Measurements from ENCODE around the gene DHCR7. TPM values are rescaled to one million over a fixed set of nuclear protein-coding genes. Genes with fewer than 3 reads are reported as not detected.
A peak's percentile ranks its signal among the peaks of the same experiment; 100 is the strongest.

Gene DHCR7, protein sequence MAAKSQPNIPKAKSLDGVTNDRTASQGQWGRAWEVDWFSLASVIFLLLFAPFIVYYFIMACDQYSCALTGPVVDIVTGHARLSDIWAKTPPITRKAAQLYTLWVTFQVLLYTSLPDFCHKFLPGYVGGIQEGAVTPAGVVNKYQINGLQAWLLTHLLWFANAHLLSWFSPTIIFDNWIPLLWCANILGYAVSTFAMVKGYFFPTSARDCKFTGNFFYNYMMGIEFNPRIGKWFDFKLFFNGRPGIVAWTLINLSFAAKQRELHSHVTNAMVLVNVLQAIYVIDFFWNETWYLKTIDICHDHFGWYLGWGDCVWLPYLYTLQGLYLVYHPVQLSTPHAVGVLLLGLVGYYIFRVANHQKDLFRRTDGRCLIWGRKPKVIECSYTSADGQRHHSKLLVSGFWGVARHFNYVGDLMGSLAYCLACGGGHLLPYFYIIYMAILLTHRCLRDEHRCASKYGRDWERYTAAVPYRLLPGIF
- polyA plus RNA-seq (2011; rRNA removed) (42.7 and 44.2 TPM in 2 replicates), polyA plus RNA-seq (2017; fragmentation: RNase III; extraction: RNeasy Plus Mini Kit Qiagen cat#74134 plus additional on column Dnase treatment) (47.2 to 82.2 TPM (median 75.8 TPM) in 3 replicates), polyA minus RNA-seq (2011; rRNA and poly(A)+ RNA removed) (56.9 and 64.4 TPM in 2 replicates)
- polyA plus RNA-seq (2012; cell fraction: cytosol; rRNA removed): 47.8 and 65.4 TPM in 2 replicates
- 102 and 119 TPM in 2 replicates for polyA plus RNA-seq (2012; cell fraction: nucleus; rRNA removed)

DNA sequence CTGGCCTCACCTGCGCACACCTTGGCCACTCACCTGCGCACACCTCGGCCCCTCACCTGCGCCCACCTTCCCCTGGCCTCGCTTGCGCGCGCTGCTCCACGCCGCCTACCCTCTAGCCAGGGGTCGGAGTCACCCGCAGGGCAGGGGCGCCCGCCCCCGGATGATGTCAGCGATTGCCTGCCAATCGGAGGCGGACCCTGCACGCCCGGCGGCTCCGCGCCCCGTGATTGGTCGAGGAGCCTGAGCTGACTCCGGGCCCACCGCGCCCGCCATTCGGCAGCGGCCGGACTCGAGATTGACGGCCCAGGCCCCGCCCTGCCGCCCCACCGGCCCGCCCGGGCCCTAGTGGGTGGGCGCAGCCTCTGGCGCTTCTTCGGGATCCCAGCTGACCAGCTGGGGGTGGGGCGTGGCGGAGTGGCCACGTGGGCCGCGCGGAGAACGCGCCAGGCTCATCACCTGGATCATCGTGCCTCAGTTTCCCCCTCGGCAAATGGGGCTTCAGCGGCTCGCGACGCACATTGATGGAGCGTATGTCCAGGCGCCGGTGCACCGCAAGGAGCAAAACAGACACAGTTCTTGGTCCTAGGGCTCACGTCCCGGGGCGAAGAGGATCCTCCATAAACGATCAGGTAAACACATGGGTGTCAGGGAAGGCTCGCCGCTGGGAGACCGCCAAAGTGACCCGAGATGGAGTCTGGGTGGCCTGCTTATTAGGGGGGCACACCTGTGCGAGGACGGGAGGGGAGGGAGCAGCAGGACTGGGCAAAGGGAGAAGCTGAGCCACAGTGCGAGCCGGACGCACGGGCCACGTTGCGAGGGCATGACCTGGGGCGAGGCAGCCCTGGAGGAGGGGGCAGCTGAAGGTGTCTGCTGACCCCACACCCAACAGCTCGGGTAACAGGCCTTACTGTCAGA, at the start of gene DHCR7:
TSS of gene DHCR7 (minus strand) at position 137 of the 915 bp plus-strand sequence. CDS start 3,441 bp downstream, outside the sequence.
- peak within 1 kb of the TSS; percentile 95 for H3K4me2 ChIP-seq
- no peak for FAIRE-seq
- WGBS (ENCODE audit: missing lambda C conversion rate): 0% methylated on average over 31 of the region's 78 CpGs
- H3K27ac ChIP-seq: peak within 1 kb of the TSS; percentile 80 to 95
- peak; percentile 94 to 96 for DNase-seq (ENCODE audit: low read depth in 1 of 2, low spot score in 1 of 2)
- peak; percentile 86 to 95 for ATAC-seq
- CTCF ChIA-PET: interaction anchor here (1.8 to 1.9 kb wide), 2 partner anchors 11 to 16 kb away, joined by 4 to 9 read pairs; no protein-coding TSS in a partner anchor
- peaks cover 16% of the 10 kb centered on the region for H3K9me3 ChIP-seq
- POLR2A ChIA-PET: interaction anchor here (0.7 to 1.7 kb wide), 2 partner anchors 197 to 570 kb away, joined by 3 read pairs; partner anchors contain the start of gene SHANK2
- H3K4me3 ChIP-seq: peak within 1 kb of the TSS; percentile 75
- peaks cover 20% of the 10 kb centered on the region; the same call in 2 of the 3 replicates for H3K4me1 ChIP-seq
- TF ChIP-seq, protein P1, sequence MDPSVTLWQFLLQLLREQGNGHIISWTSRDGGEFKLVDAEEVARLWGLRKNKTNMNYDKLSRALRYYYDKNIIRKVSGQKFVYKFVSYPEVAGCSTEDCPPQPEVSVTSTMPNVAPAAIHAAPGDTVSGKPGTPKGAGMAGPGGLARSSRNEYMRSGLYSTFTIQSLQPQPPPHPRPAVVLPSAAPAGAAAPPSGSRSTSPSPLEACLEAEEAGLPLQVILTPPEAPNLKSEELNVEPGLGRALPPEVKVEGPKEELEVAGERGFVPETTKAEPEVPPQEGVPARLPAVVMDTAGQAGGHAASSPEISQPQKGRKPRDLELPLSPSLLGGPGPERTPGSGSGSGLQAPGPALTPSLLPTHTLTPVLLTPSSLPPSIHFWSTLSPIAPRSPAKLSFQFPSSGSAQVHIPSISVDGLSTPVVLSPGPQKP (IDR thresholded peaks at IDR 0.05; ENCODE audit: low read depth, low read length): no peak
- TF ChIP-seq ZSCAN20 (CRISPR knock-in tag; IDR thresholded peaks at IDR 0.05) (no peak), FOSB (CRISPR knock-in tag; IDR thresholded peaks at IDR 0.05) (no peak), EP300 (IDR thresholded peaks at IDR 0.05) (no peak), ZNF302 (CRISPR knock-in tag; IDR thresholded peaks at IDR 0.05) (no peak), POLR2A (IDR thresholded peaks at IDR 0.05; ENCODE audit: low read length) (peak; percentile 78), MYC (IDR thresholded peaks at IDR 0.05; ENCODE audit: borderline replicate concordance, low read length) (peak; percentile 77), HOXB5 (CRISPR knock-in tag; IDR thresholded peaks at IDR 0.05) (peak; percentile 66; the same call in 1 of the 2 replicates), ZC3H11A (IDR thresholded peaks at IDR 0.05) (no peak), FOSL2 (IDR thresholded peaks at IDR 0.05) (no peak), FOSL2 (CRISPR knock-in tag; IDR thresholded peaks at IDR 0.05) (no peak), CHD2 (IDR thresholded peaks at IDR 0.05; ENCODE audit: low read length, partially characterized antibody) (no peak), SREBF2 (IDR thresholded peaks at IDR 0.05) (no peak), HDAC2 (IDR thresholded peaks at IDR 0.05) (no peak), RFX5 (IDR thresholded peaks at IDR 0.05) (peak; percentile 40; the same call in 1 of the 2 replicates), BHLHE40 (IDR thresholded peaks at IDR 0.05; ENCODE audit: low read depth, low read length) (no peak), EHF (CRISPR knock-in tag; IDR thresholded peaks at IDR 0.05) (no peak), GATA3 (IDR thresholded peaks at IDR 0.05; ENCODE audit: borderline replicate concordance) (0 out of 2 replicates have a peak, but pooled peaks have one; percentile 12), HEYL (CRISPR knock-in tag; IDR thresholded peaks at IDR 0.05) (no peak), PHF8 (IDR thresholded peaks at IDR 0.05; ENCODE audit: borderline replicate concordance, low read depth) (peak; percentile 63; the same call in 1 of the 2 replicates), NR3C1 (IDR thresholded peaks at IDR 0.05) (no peak), JUN (IDR thresholded peaks at IDR 0.05) (0 out of 5 replicates have a peak, but pooled peaks of 1 of the 2 experiments have one; percentile 46), MAZ (IDR thresholded peaks at IDR 0.05; ENCODE audit: borderline replicate concordance, low read depth, low read length) (no peak), FOXS1 (CRISPR knock-in tag; IDR thresholded peaks at IDR 0.05) (no peak), NFE2L2 (conservative IDR thresholded peaks at IDR 0.05; ENCODE audit: low read length) (no peak)
- TF ChIP-seq, protein P2, sequence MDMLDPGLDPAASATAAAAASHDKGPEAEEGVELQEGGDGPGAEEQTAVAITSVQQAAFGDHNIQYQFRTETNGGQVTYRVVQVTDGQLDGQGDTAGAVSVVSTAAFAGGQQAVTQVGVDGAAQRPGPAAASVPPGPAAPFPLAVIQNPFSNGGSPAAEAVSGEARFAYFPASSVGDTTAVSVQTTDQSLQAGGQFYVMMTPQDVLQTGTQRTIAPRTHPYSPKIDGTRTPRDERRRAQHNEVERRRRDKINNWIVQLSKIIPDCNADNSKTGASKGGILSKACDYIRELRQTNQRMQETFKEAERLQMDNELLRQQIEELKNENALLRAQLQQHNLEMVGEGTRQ (IDR thresholded peaks at IDR 0.05): peak; percentile 88
- TF ChIP-seq, protein P3, sequence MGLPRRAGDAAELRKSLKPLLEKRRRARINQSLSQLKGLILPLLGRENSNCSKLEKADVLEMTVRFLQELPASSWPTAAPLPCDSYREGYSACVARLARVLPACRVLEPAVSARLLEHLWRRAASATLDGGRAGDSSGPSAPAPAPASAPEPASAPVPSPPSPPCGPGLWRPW (IDR thresholded peaks at IDR 0.05): no peak
- TF ChIP-seq, protein P4, sequence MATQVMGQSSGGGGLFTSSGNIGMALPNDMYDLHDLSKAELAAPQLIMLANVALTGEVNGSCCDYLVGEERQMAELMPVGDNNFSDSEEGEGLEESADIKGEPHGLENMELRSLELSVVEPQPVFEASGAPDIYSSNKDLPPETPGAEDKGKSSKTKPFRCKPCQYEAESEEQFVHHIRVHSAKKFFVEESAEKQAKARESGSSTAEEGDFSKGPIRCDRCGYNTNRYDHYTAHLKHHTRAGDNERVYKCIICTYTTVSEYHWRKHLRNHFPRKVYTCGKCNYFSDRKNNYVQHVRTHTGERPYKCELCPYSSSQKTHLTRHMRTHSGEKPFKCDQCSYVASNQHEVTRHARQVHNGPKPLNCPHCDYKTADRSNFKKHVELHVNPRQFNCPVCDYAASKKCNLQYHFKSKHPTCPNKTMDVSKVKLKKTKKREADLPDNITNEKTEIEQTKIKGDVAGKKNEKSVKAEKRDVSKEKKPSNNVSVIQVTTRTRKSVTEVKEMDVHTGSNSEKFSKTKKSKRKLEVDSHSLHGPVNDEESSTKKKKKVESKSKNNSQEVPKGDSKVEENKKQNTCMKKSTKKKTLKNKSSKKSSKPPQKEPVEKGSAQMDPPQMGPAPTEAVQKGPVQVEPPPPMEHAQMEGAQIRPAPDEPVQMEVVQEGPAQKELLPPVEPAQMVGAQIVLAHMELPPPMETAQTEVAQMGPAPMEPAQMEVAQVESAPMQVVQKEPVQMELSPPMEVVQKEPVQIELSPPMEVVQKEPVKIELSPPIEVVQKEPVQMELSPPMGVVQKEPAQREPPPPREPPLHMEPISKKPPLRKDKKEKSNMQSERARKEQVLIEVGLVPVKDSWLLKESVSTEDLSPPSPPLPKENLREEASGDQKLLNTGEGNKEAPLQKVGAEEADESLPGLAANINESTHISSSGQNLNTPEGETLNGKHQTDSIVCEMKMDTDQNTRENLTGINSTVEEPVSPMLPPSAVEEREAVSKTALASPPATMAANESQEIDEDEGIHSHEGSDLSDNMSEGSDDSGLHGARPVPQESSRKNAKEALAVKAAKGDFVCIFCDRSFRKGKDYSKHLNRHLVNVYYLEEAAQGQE (IDR thresholded peaks at IDR 0.05): no peak
- TF ChIP-seq, protein P5, sequence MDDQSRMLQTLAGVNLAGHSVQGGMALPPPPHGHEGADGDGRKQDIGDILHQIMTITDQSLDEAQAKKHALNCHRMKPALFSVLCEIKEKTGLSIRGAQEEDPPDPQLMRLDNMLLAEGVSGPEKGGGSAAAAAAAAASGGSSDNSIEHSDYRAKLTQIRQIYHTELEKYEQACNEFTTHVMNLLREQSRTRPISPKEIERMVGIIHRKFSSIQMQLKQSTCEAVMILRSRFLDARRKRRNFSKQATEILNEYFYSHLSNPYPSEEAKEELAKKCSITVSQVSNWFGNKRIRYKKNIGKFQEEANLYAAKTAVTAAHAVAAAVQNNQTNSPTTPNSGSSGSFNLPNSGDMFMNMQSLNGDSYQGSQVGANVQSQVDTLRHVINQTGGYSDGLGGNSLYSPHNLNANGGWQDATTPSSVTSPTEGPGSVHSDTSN (IDR thresholded peaks at IDR 0.05): peak; percentile 92
- TF ChIP-seq, protein P6, sequence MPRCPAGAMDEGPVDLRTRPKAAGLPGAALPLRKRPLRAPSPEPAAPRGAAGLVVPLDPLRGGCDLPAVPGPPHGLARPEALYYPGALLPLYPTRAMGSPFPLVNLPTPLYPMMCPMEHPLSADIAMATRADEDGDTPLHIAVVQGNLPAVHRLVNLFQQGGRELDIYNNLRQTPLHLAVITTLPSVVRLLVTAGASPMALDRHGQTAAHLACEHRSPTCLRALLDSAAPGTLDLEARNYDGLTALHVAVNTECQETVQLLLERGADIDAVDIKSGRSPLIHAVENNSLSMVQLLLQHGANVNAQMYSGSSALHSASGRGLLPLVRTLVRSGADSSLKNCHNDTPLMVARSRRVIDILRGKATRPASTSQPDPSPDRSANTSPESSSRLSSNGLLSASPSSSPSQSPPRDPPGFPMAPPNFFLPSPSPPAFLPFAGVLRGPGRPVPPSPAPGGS (IDR thresholded peaks at IDR 0.05): no peak
